Ovary (tissue), 3 donors: ENCODE results near the gene PTPN1.

Experiments used
- CTCF ChIP-seq, 3 donors: fragments of 450-650 bp in 2 of 3; fragments of 200-600 bp in 1 of 3; IDR thresholded peaks; one replicate each; pipeline versions ENCODE4 v1.5.1 to v1.8.0; 2016 to 2022; ENCODE audit warnings: antibody characterized with exemption in 3 of 3, mild to moderate bottlenecking in 1 of 3
- EP300 ChIP-seq: sonication (generic); formaldehyde crosslinking; IDR thresholded peaks from one replicate; pipeline ENCODE4 v1.6.1; 2017; ENCODE audit warnings: antibody characterized with exemption
- POLR2A ChIP-seq: fragments of 450-650 bp; IDR thresholded peaks from one replicate; pipeline ENCODE4 v1.6.1; 2017; ENCODE audit warnings: antibody characterized with exemption, mild to moderate bottlenecking, moderate library complexity
- donor health status: DM: no; HTN: no; CAD: no.

GRCh38 chr20:50538276-50538675 lies 28.1 kb downstream of the PTPN1 start:
- TF ChIP-seq POLR2A, result no peak
- TF ChIP-seq CTCF (IDR thresholded peaks at IDR 0.05), result no peak
- no peak for TF ChIP-seq EP300
